ENCODE results near the gene DNAH9.
"Not testable (repeated sequence)": the region's sequence is repeated elsewhere in the genome, so short reads cannot be mapped to it uniquely, and the experiment has no call there.

Gene DNAH9

DNA sequence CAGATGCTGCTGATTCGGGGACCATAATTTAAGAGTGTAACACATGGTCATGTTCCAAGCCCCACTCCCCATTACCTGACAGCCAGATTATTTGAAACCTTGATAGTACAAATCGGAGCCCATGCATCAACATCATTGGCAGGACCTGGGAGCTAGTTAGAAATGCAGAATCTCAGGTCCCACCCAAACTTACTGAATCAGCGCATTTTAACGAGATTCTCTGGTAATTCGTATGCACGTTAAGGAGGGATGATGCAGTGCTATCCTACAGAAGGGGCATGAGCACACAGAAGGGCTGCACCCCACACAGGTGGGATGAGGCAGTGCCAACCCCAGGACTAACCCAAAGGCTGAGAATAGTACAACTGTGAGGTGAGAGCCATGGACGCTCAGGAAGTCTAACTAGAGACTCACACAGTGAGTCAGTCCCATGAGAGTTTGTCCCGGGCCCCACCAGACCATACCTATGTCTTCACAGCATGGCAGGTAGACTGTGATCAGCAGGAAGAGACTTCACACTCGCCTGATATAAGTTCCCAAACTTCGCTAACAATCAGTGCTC is 334.1 kb downstream of the DNAH9 start:
- H3K4me3 Mint-ChIP-seq = no peak overlapping the region
- peaks cover 9% of the 10 kb centered on the region for H3K27me3 Mint-ChIP-seq
- DNase-seq = no peak
- H3K36me3 Mint-ChIP-seq (ENCODE audit: low read depth) = no peaks in the 10 kb centered on the region
- H3K9me3 Mint-ChIP-seq = no peaks in the 10 kb centered on the region
- no peak overlapping the region for H3K27ac Mint-ChIP-seq
- ATAC-seq = no peak
- no peaks in the 10 kb centered on the region for H3K4me1 Mint-ChIP-seq

DNA sequence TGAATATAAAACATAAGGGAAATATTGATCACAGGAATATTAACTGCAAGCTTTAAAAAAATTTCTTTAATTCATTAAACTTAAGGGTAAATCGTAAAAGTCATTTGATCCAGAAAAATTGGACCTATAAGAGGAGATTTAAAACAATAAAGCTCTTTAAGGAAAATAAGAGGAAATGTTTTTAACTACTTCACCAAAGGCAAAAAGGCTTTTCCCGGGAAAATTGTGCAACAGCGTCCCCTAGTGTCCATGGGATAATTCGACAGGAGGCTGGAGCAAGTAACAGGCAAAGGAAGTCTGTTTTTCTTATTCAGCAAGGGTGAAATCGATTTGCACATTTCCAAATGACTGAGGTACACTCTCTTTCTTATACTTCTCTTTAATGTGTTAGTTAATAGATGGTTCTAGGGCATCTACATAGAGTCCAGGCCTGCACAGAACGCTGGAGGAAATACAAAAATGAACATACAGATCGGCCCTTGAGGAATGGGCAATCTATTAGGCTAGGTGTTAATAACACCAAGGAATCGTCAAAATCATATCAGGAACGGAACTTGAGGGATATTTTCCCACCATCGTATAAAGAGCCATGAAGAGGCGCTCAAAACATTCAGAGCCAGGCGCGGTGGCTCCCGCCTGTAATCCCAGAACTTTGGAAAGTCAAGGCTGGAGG is 337.6 kb downstream of the DNAH9 start:
- H3K27me3 Mint-ChIP-seq = peaks cover 2% of the 10 kb centered on the region
- no peak overlapping the region for H3K4me3 Mint-ChIP-seq
- ATAC-seq (no peak), DNase-seq (peak; percentile 36)
- H3K36me3 Mint-ChIP-seq (ENCODE audit: low read depth) = no peaks in the 10 kb centered on the region
- H3K27ac Mint-ChIP-seq = no peak overlapping the region
- no peaks in the 10 kb centered on the region for H3K4me1 Mint-ChIP-seq
- H3K9me3 Mint-ChIP-seq = no peaks in the 10 kb centered on the region

DNA sequence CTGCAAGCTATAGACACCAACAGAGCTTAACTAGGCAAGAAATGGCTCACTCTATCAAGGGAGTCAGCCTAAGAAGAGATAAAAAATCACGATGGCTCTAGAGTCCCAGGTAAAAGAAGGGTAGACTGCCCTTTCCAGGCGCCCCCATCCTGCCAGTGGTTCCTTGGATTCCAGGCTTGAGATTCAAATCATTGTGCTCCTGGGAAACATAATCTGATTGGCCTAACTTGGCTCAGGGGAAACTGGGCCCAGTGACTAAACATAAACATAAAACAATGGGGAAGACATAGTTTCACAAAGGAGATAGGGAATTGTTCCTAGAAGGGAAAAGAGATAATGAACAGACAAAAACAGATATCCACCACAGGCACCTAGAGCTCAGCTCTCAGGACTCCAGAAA is 342.6 kb downstream of the DNAH9 start:
- no peaks in the 10 kb centered on the region for H3K4me1 Mint-ChIP-seq
- H3K4me3 Mint-ChIP-seq = no peak overlapping the region
- H3K27ac Mint-ChIP-seq = no peak overlapping the region
- H3K36me3 Mint-ChIP-seq (ENCODE audit: low read depth) = no peaks in the 10 kb centered on the region
- no peak for DNase-seq
- no peaks in the 10 kb centered on the region for H3K9me3 Mint-ChIP-seq
- peaks cover 2% of the 10 kb centered on the region for H3K27me3 Mint-ChIP-seq
- no peak for ATAC-seq

DNA sequence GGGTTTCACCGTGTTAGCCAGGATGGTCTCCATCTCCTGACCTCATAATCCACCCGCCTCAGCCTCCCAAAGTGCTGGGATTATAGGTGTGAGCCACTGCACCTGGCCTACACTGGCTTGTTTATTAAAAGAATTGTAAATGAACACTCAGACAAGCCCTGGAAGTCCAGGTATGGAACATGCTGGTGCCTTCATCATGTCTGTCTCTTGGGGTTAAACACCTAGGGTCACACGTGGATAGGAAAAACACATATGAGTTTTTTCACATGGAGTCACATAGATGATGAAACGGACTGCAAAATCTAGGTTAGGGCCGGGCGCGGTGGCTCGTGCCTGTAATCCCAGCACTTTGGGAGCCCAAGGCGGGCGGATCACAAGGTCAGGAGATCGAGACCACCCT is 344.8 kb downstream of the DNAH9 start:
- not testable (repeated sequence) for H3K9me3 Mint-ChIP-seq; H3K4me1 Mint-ChIP-seq; H3K4me3 Mint-ChIP-seq; H3K27me3 Mint-ChIP-seq; ATAC-seq; H3K27ac Mint-ChIP-seq; DNase-seq; H3K36me3 Mint-ChIP-seq (ENCODE audit: low read depth)

DNA sequence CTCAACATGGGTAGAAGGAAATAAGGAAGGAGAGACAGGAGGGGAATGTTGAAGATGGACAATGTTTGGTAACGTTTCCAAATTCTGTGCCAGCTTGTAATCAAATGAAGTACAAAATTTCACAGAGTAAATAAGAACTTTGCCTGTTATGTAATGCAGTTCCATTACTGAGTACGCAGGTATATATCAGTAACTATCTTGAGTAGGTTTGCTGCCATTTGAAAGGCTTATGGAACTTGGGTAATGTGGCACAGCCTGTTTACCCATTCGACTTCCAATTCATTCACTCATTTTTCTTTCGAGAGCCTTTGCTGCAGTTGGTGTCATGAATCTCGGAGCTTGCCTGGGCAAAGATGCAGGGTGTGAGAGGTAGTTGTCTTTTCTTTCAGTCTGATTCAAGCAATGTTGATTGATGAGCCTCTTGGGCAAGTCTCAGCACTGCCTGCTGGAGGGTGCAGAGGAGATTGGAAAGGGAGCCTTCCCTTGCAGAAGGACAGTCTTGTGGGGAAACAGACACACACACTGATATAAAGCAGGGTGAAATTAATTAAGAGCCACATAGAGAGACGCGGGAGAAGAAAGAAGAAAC is 345.6 kb downstream of the DNAH9 start:
- H3K4me3 Mint-ChIP-seq = no peak overlapping the region
- no peak overlapping the region for H3K27ac Mint-ChIP-seq
- H3K9me3 Mint-ChIP-seq = no peaks in the 10 kb centered on the region
- no peaks in the 10 kb centered on the region for H3K27me3 Mint-ChIP-seq
- DNase-seq (no peak), ATAC-seq (no peak)
- H3K36me3 Mint-ChIP-seq (ENCODE audit: low read depth) = no peaks in the 10 kb centered on the region
- no peaks in the 10 kb centered on the region for H3K4me1 Mint-ChIP-seq

DNA sequence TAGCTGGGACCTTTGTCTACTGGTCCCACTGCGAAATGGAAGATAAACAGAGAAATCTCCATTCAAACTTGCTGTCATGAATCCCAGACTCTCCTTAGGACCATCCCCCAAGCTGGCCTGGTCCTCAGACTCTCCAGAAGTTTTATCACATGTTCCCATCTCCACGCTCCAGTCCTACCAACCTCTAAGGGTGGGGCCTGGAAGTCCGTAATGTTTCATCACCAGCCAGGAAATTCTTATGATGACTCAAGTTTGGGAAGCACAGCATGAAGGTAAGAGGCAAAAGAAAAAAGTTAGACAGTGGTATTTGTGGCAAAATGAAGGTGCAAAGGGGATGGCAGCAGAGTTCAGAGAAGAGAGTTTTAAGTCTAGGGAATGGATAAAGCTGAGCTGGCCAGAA is 346.3 kb downstream of the DNAH9 start:
- H3K4me1 Mint-ChIP-seq = no peaks in the 10 kb centered on the region
- no peaks in the 10 kb centered on the region for H3K9me3 Mint-ChIP-seq
- H3K36me3 Mint-ChIP-seq (ENCODE audit: low read depth) = no peaks in the 10 kb centered on the region
- no peak overlapping the region for H3K27ac Mint-ChIP-seq
- DNase-seq (no peak), ATAC-seq (no peak)
- H3K27me3 Mint-ChIP-seq = no peaks in the 10 kb centered on the region
- no peak overlapping the region for H3K4me3 Mint-ChIP-seq

DNA sequence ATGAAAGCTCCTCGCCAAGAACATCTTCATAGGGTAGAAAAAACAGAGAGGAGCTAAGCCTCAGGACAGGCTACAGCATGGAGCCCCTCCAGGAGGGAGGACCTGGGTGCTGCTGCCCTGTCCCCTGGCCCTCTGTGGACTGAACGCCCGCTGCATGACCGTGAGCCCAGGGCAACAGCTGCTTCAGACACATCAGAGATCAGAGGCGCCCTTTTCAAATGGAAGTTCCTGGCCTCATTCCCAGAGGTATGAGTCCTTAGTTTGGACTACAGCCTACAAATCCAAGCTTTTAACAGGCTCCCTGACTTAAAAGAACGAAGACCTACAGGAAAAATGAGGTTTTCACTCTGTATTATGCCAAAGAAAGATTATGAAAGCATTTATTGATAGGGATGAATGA is 350.5 kb downstream of the DNAH9 start:
- H3K27me3 Mint-ChIP-seq = no peaks in the 10 kb centered on the region
- ATAC-seq = no peak
- DNase-seq = no peak
- no peaks in the 10 kb centered on the region for H3K4me1 Mint-ChIP-seq
- H3K9me3 Mint-ChIP-seq = peaks cover 8% of the 10 kb centered on the region
- H3K27ac Mint-ChIP-seq = no peak overlapping the region
- H3K4me3 Mint-ChIP-seq = no peak overlapping the region
- peaks cover 7% of the 10 kb centered on the region for H3K36me3 Mint-ChIP-seq (ENCODE audit: low read depth)

DNA sequence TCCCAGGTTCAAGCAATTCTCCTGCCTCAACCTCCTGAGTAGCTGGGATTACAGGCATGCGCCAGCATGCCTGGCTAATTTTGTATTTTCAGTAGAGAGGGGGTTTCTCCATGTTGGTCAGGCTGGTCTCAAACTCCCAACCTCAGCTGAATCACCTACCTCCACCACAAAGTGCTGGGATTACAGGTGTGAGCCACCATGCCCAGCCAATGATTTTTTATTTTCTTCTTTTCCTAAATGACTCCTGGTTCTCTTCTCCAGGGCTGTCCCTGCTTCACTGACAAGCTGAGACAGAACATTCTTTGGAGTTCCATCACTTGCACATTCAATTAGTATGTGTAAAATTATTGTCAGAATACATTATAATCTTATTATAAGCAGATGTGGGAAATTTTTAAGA is 351.3 kb downstream of the DNAH9 start:
- H3K27ac Mint-ChIP-seq, H3K27me3 Mint-ChIP-seq, ATAC-seq, DNase-seq, H3K4me3 Mint-ChIP-seq, H3K4me1 Mint-ChIP-seq: not testable (repeated sequence)
- peaks cover 12% of the 10 kb centered on the region for H3K36me3 Mint-ChIP-seq (ENCODE audit: low read depth)
- peaks cover 13% of the 10 kb centered on the region for H3K9me3 Mint-ChIP-seq

DNA sequence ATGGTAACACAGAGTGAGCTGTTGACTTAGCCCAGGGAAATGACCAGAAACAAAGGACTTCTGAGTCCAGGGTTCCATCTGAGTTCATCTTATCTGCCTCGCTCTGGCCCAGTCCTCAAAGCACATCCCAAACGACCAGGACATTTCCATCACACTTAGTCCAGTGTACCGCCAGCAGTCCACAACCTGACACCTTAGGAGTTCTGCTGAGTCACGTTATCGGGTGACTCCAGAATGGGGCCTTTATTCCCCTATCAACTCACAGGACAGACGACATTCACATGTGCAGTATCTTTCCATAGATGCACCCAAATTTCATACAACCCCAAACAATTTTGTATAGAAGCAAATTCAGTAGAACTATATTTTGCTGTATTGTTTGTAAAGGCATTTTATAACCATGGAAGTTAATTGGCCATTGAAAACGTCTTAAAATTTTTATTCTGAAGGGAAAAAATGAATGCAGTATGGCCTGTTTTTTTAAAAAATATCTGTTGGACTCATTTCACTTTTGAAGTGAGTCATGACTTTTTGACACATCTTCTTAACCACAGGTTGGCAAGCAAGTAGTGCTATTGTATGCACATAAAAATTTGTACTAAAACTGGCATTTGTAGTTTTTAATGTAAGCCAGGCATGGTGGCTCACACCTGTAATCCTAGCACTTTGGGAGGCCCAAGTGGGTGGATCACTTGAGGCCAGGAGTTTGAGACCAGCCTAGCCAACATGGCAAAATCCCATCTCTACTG is 352.7 kb downstream of the DNAH9 start:
- peaks cover 15% of the 10 kb centered on the region for H3K36me3 Mint-ChIP-seq (ENCODE audit: low read depth)
- ATAC-seq (no peak), DNase-seq (no peak)
- H3K9me3 Mint-ChIP-seq = peaks cover 22% of the 10 kb centered on the region
- no peaks in the 10 kb centered on the region for H3K4me1 Mint-ChIP-seq
- no peaks in the 10 kb centered on the region for H3K27me3 Mint-ChIP-seq
- no peak overlapping the region for H3K27ac Mint-ChIP-seq
- H3K4me3 Mint-ChIP-seq = no peak overlapping the region

DNA sequence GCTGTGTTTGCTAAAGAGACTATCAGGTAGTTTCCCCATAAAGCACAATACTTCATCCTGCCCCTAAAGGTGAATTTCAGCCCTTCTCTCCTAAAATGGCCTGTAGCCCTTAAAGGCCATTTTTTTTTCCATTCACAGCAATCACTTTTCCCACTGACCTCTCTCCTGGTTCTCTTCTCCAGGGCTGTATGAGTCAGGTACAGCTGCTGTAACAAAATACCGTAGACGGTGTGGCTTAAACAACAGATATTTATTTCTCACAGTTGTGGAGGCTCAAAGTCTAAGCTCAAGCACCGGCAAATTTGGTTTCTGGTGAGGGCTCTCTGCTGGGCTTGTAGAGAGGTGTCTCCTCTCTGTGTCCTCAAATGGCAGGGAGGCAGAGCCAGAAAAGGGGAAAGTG is 354.3 kb downstream of the DNAH9 start:
- Mint-ChIP-seq H3K27ac (no peak overlapping the region), H3K27me3 (no peaks in the 10 kb centered on the region), H3K36me3 (ENCODE audit: low read depth) (peaks cover 23% of the 10 kb centered on the region), H3K4me1 (no peaks in the 10 kb centered on the region), H3K9me3 (peaks cover 33% of the 10 kb centered on the region), H3K4me3 (no peak overlapping the region)
- DNase-seq (no peak), ATAC-seq (no peak)

DNA sequence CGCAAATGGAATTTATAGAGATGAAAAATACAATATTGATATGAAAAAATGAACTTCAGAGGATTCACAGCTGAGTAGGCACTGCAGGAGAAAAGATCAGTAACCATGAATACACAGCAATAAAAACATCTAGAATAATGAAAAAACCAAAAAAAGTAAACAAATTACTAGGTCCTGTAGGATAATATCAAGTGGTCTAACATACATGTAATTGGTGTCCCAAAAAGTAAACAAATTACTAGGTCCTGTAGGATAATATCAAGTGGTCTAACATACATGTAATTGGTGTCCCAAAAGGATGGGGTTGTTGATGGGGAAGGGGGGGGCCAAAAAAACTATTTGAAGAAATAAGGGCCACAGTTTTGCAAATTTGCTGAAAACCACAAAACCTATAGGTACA is 355.7 kb downstream of the DNAH9 start:
- peaks cover 34% of the 10 kb centered on the region for H3K36me3 Mint-ChIP-seq (ENCODE audit: low read depth)
- ATAC-seq = no peak
- H3K4me1 Mint-ChIP-seq = no peaks in the 10 kb centered on the region
- H3K4me3 Mint-ChIP-seq = no peak overlapping the region
- H3K27me3 Mint-ChIP-seq = no peaks in the 10 kb centered on the region
- no peak overlapping the region for H3K27ac Mint-ChIP-seq
- DNase-seq = no peak
- peaks cover 34% of the 10 kb centered on the region for H3K9me3 Mint-ChIP-seq

DNA sequence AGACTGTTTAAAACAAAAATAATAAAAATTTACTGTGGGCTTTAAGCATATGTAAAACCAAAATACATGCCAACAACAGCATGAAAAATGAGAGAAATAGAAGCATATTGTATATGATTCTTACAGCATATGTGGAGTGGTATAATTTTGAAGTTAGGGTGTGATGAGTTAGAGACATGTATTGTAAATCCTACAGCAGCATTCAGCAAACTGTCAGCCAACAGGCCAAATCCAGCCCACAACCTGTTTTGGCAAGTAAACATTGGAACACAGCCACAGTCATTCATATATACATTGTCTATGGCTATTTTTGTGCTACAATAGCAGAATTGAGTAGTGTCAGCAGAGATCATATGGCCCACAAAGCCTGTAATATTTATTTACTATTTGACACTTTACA is 356.7 kb downstream of the DNAH9 start:
- peaks cover 36% of the 10 kb centered on the region for H3K36me3 Mint-ChIP-seq (ENCODE audit: low read depth)
- H3K27ac Mint-ChIP-seq = no peak overlapping the region
- ATAC-seq (no peak), DNase-seq (no peak)
- H3K9me3 Mint-ChIP-seq = peaks cover 34% of the 10 kb centered on the region
- H3K27me3 Mint-ChIP-seq = no peaks in the 10 kb centered on the region
- no peak overlapping the region for H3K4me3 Mint-ChIP-seq
- no peaks in the 10 kb centered on the region for H3K4me1 Mint-ChIP-seq

DNA sequence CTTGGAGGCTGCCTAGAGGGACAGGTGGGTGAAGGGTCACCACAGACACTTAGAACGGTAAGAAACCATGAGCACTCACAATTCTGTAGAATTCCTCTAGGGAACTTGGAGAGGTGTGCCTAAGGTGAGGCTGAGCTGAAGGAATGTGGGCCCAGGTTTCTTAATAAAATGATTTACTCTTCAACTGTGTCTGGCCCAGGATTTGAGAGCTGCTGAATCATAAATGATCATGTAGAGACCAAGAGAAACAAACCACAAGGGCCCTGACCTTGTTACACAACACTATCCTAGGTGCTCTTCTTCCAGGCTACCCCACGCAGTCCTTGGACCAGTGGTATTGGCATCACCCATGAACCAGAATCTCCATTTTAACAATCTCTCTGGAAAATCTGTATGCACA is 371.3 kb downstream of the DNAH9 start:
- DNase-seq (no peak), ATAC-seq (no peak)
- no peaks in the 10 kb centered on the region for H3K4me1 Mint-ChIP-seq
- H3K27ac Mint-ChIP-seq = no peak overlapping the region
- no peak overlapping the region for H3K4me3 Mint-ChIP-seq
- H3K9me3 Mint-ChIP-seq = peaks cover 40% of the 10 kb centered on the region
- peaks cover 30% of the 10 kb centered on the region for H3K36me3 Mint-ChIP-seq (ENCODE audit: low read depth)
- H3K27me3 Mint-ChIP-seq = no peaks in the 10 kb centered on the region

DNA sequence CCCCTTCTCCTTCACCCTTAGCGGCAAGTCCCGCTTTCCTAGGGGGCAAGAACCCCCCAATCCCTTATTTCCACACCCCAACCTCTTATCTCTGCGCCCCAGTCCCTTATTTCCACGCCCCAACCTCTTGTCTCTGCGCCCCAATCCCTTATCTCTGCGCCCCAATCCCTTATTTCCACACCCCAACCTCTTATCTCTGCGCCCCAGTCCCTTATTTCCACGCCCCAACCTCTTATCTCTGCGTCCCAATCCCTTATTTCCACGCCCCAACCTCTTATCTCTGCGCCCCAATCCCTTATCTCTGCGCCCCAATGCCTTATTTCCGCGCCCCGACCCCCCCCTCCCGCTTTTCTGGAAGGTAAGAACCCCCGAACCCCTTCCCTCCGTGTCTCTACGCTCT is 374.5 kb downstream of the DNAH9 start:
- not testable (repeated sequence) for H3K4me1 Mint-ChIP-seq, H3K27me3 Mint-ChIP-seq, DNase-seq, ATAC-seq, H3K27ac Mint-ChIP-seq, H3K4me3 Mint-ChIP-seq
- Mint-ChIP-seq H3K36me3 (ENCODE audit: low read depth) (peaks cover 34% of the 10 kb centered on the region), H3K9me3 (peaks cover 19% of the 10 kb centered on the region)

DNA sequence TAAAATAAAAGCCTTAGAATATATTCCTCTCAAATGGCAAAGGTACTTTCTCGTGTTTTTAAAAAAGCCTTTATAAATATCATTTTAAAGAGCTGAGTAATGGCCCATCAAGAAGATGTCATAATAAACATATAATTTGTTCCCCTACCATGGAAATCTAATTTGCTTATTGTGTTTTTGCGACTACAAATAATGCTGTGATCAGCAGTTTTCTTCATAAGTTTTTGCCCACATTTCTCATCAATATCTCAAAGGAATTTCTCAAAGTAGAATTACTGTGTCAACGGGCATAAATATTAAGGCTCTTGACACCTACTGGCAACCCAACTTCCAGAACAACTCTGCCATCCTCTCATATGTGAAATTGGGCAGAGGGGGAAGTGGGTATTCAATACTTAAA is 381.5 kb downstream of the DNAH9 start:
- Mint-ChIP-seq H3K4me3 (no peak overlapping the region), H3K36me3 (ENCODE audit: low read depth) (peaks cover 46% of the 10 kb centered on the region), H3K27me3 (no peaks in the 10 kb centered on the region), H3K4me1 (no peaks in the 10 kb centered on the region), H3K27ac (no peak overlapping the region), H3K9me3 (no peaks in the 10 kb centered on the region)
- ATAC-seq = no peak
- DNase-seq = no peak
